Stimulated activated naive B cell treated with anti-CD40 and anti-IgM and Interleukin-4, amounts not matched to agents 10 μg/mL and 1 μg/mL and 100 μg/mL, for 72 hours (primary cell): ENCODE results near the gene OR10D3.
"Not testable (repeated sequence)": the region's sequence is repeated elsewhere in the genome, so short reads cannot be mapped to it uniquely, and the experiment has no call there.

Experiments used
- ATAC-seq, 2 donors: fragments of 150-1000 bp; cut with Tn5 transposase; replicated peaks; 2 replicates each; pipeline ENCODE4 v1.10.0; 2021; ENCODE audit warnings: moderate library complexity in 1 of 2
- DNase-seq: peaks from one replicate; pipeline ENCODE4 v3.0.0; 2021
- H3K27ac Mint-ChIP-seq: one replicate; pipeline ENCODE4 v1.8.0; 2022; ENCODE audit warnings: mild to moderate bottlenecking, mixed read lengths
- H3K27me3 Mint-ChIP-seq, 2 donors: one replicate each; pipeline ENCODE4 v1.8.0; 2022; ENCODE audit warnings: mixed read lengths in 2 of 2
- H3K36me3 Mint-ChIP-seq, 2 donors: one replicate each; pipeline ENCODE4 v1.8.0; 2022; ENCODE audit warnings: mixed read lengths in 2 of 2, mild to moderate bottlenecking in 1 of 2
- H3K4me1 Mint-ChIP-seq, 2 donors: one replicate each; pipeline ENCODE4 v1.8.0; 2022; ENCODE audit warnings: mixed read lengths in 2 of 2, mild to moderate bottlenecking in 1 of 2
- H3K4me3 Mint-ChIP-seq, 2 donors: one replicate each; pipeline ENCODE4 v1.8.0; 2022; ENCODE audit warnings: mild to moderate bottlenecking in 2 of 2, mixed read lengths in 2 of 2, moderate library complexity in 1 of 2
- H3K9me3 Mint-ChIP-seq, 2 donors: one replicate each; pipeline ENCODE4 v1.8.0; 2022; ENCODE audit warnings: mixed read lengths in 2 of 2, mild to moderate bottlenecking in 1 of 2

Gene OR10D3

GRCh38 chr11:124183068-124183467, at the start of gene OR10D3:
TSS of gene OR10D3 (plus strand) at chr11:124183345. CDS start at chr11:124185270, 1,925 bp downstream.
- H3K4me3 Mint-ChIP-seq: no peak within 1 kb of the TSS
- H3K36me3 Mint-ChIP-seq: no peaks in the 10 kb centered on the region
- peaks cover 13 to 17% of the 10 kb centered on the region in 2 donors for H3K27me3 Mint-ChIP-seq
- no peaks in the 10 kb centered on the region for H3K9me3 Mint-ChIP-seq
- no peak for DNase-seq
- no peaks in the 10 kb centered on the region for H3K4me1 Mint-ChIP-seq
- no peak within 1 kb of the TSS for H3K27ac Mint-ChIP-seq
- ATAC-seq: no peak

- H3K4me1 Mint-ChIP-seq: no peaks in the 10 kb centered on the region
- H3K27ac Mint-ChIP-seq: no peak overlapping the region
- DNase-seq (no peak), ATAC-seq (no peak)
- H3K27me3 Mint-ChIP-seq: peaks cover 0 to 8% of the 10 kb centered on the region in 2 donors
- H3K9me3 Mint-ChIP-seq: peaks cover 14% of the 10 kb centered on the region in 2 donors
- no peak overlapping the region for H3K4me3 Mint-ChIP-seq
- peaks cover 10 to 16% of the 10 kb centered on the region in 2 donors for H3K36me3 Mint-ChIP-seq
Observed at GRCh38 chr11:124143034-124143433, 40.1 kb upstream of the OR10D3 start.

- Mint-ChIP-seq H3K27ac (no peak overlapping the region), H3K4me3 (no peak overlapping the region), H3K27me3 (no peaks in the 10 kb centered on the region), H3K4me1 (no peaks in the 10 kb centered on the region), H3K36me3 (no peaks in the 10 kb centered on the region), H3K9me3 (peaks cover 0 to 4% of the 10 kb centered on the region in 2 donors)
- DNase-seq (no peak), ATAC-seq (no peak)
Observed at GRCh38 chr11:124147951-124148350, 35.2 kb upstream of the OR10D3 start.

GRCh38 chr11:124150684-124151083, 32.5 kb upstream of the OR10D3 start:
- no peak overlapping the region for H3K27ac Mint-ChIP-seq
- H3K27me3 Mint-ChIP-seq: no peaks in the 10 kb centered on the region
- no peaks in the 10 kb centered on the region for H3K36me3 Mint-ChIP-seq
- no peaks in the 10 kb centered on the region for H3K4me1 Mint-ChIP-seq
- peaks cover 0 to 4% of the 10 kb centered on the region in 2 donors for H3K9me3 Mint-ChIP-seq
- DNase-seq (no peak), ATAC-seq (peak in 1 of 2 donors; percentile 14)
- H3K4me3 Mint-ChIP-seq: no peak overlapping the region

- DNase-seq: no peak
- no peaks in the 10 kb centered on the region for H3K4me1 Mint-ChIP-seq
- no peak for ATAC-seq
- no peaks in the 10 kb centered on the region for H3K36me3 Mint-ChIP-seq
- no peaks in the 10 kb centered on the region for H3K27me3 Mint-ChIP-seq
- H3K27ac Mint-ChIP-seq: no peak overlapping the region
- H3K9me3 Mint-ChIP-seq: peaks cover 0 to 4% of the 10 kb centered on the region in 2 donors
- H3K4me3 Mint-ChIP-seq: no peak overlapping the region
Observed at GRCh38 chr11:124152770-124153407, 30.3 kb upstream of the OR10D3 start.

GRCh38 chr11:124153821-124154220, 29.3 kb upstream of the OR10D3 start:
- Mint-ChIP-seq H3K9me3 (peaks cover 0 to 4% of the 10 kb centered on the region in 2 donors), H3K27ac (no peak overlapping the region), H3K4me1 (no peaks in the 10 kb centered on the region), H3K36me3 (no peaks in the 10 kb centered on the region), H3K4me3 (no peak overlapping the region), H3K27me3 (peaks cover 0 to 5% of the 10 kb centered on the region in 2 donors)
- ATAC-seq (no peak), DNase-seq (no peak)

- Mint-ChIP-seq H3K4me3 (no peak overlapping the region), H3K36me3 (no peaks in the 10 kb centered on the region), H3K4me1 (no peaks in the 10 kb centered on the region), H3K27me3 (peaks cover 0 to 10% of the 10 kb centered on the region in 2 donors), H3K9me3 (peaks cover 0 to 2% of the 10 kb centered on the region in 2 donors), H3K27ac (no peak overlapping the region)
- ATAC-seq (no peak), DNase-seq (no peak)
Observed at GRCh38 chr11:124159481-124159880, 23.7 kb upstream of the OR10D3 start.

GRCh38 chr11:124160986-124161385, 22.2 kb upstream of the OR10D3 start:
- H3K27ac Mint-ChIP-seq: no peak overlapping the region
- no peak for DNase-seq

GRCh38 chr11:124167826-124168231, 15.3 kb upstream of the OR10D3 start:
- Mint-ChIP-seq H3K4me1 (no peaks in the 10 kb centered on the region), H3K9me3 (peaks cover 2 to 6% of the 10 kb centered on the region in 2 donors), H3K36me3 (no peaks in the 10 kb centered on the region), H3K27me3 (peaks cover 7 to 20% of the 10 kb centered on the region in 2 donors), H3K4me3 (no peak overlapping the region), H3K27ac (no peak overlapping the region)
- no peak for DNase-seq
- no peak for ATAC-seq

More at GRCh38 chr11:124160986-124161385, 22.2 kb upstream of the OR10D3 start:
- H3K27me3 Mint-ChIP-seq: peaks cover 4 to 15% of the 10 kb centered on the region in 2 donors
- no peak overlapping the region for H3K4me3 Mint-ChIP-seq
- H3K4me1 Mint-ChIP-seq: no peaks in the 10 kb centered on the region
- H3K9me3 Mint-ChIP-seq: peaks cover 0 to 2% of the 10 kb centered on the region in 2 donors
- H3K36me3 Mint-ChIP-seq: no peaks in the 10 kb centered on the region
- no peak for ATAC-seq

GRCh38 chr11:124168796-124169195, 14.3 kb upstream of the OR10D3 start:
- Mint-ChIP-seq H3K9me3 (peaks cover 0 to 6% of the 10 kb centered on the region in 2 donors), H3K27me3 (peaks cover 7 to 20% of the 10 kb centered on the region in 2 donors), H3K4me1 (no peaks in the 10 kb centered on the region), H3K36me3 (no peaks in the 10 kb centered on the region), H3K27ac (no peak overlapping the region), H3K4me3 (no peak overlapping the region)
- no peak for DNase-seq
- no peak for ATAC-seq

GRCh38 chr11:124170315-124170714, 12.8 kb upstream of the OR10D3 start:
- not testable (repeated sequence) for ATAC-seq, H3K4me1 Mint-ChIP-seq, H3K9me3 Mint-ChIP-seq, H3K27ac Mint-ChIP-seq, DNase-seq, H3K4me3 Mint-ChIP-seq, H3K36me3 Mint-ChIP-seq
- peaks cover 4 to 20% of the 10 kb centered on the region in 2 donors for H3K27me3 Mint-ChIP-seq

- Mint-ChIP-seq H3K27ac (no peak overlapping the region), H3K4me1 (no peaks in the 10 kb centered on the region), H3K4me3 (no peak overlapping the region), H3K27me3 (peaks cover 4 to 15% of the 10 kb centered on the region in 2 donors), H3K36me3 (no peaks in the 10 kb centered on the region), H3K9me3 (peaks cover 0 to 6% of the 10 kb centered on the region in 2 donors)
- ATAC-seq: no peak
- no peak for DNase-seq
Observed at GRCh38 chr11:124170801-124171586, 12.2 kb upstream of the OR10D3 start.

- Mint-ChIP-seq H3K4me3 (no peak overlapping the region), H3K4me1 (no peaks in the 10 kb centered on the region), H3K27ac (no peak overlapping the region), H3K36me3 (no peaks in the 10 kb centered on the region), H3K9me3 (peaks cover 0 to 6% of the 10 kb centered on the region in 2 donors), H3K27me3 (peaks cover 4 to 7% of the 10 kb centered on the region in 2 donors)
- no peak for DNase-seq
- ATAC-seq: no peak
Observed at GRCh38 chr11:124172101-124172500, 11.0 kb upstream of the OR10D3 start.

GRCh38 chr11:124172599-124172998, 10.5 kb upstream of the OR10D3 start:
- ATAC-seq: no peak
- Mint-ChIP-seq H3K9me3 (peaks cover 0 to 6% of the 10 kb centered on the region in 2 donors), H3K36me3 (no peaks in the 10 kb centered on the region)

More at GRCh38 chr11:124172599-124172998, 10.5 kb upstream of the OR10D3 start:
- no peak overlapping the region for H3K4me3 Mint-ChIP-seq
- DNase-seq: no peak
- peaks cover 3 to 4% of the 10 kb centered on the region in 2 donors for H3K27me3 Mint-ChIP-seq
- no peaks in the 10 kb centered on the region for H3K4me1 Mint-ChIP-seq
- H3K27ac Mint-ChIP-seq: no peak overlapping the region
